HepG2 (cell line): Measurements from ENCODE around the gene TMEM97. TPM values are rescaled to one million over a fixed set of nuclear protein-coding genes. Genes with fewer than 3 reads are reported as not detected.

Experiments
- ATAC-seq: fragments of 200-7000 bp; cut with Tn5 transposase; 3 replicates; pipeline ENCODE4 v1.9.1; 2020; ENCODE audit warnings: mild to moderate bottlenecking, moderate library complexity
- BruUV-seq: library from RNA; stranded (reverse); fragments of 400-500 nt; replicated peaks from 2 replicates; lab custom pipeline; 2021; lab: Mats Ljungman, UMichigan
- CTCF ChIA-PET: fragments of 300-600 bp; formaldehyde crosslinking; extraction: SDS; loops from one replicate; lab custom pipeline; 2021; ENCODE audit warnings: low total read pairs, inconsistent platforms, low intra/inter-chr PET ratio; lab: Yijun Ruan, JAX
- POLR2A ChIA-PET: fragments of 350-600 bp; sonication (Branson Sonifier 250); formaldehyde crosslinking; loops from one replicate; lab custom pipeline; 2020; ENCODE audit warnings: antibody characterized with exemption, inconsistent platforms; lab: Yijun Ruan, JAX
- DNase-seq: peaks from one replicate; pipeline ENCODE4 v3.0.0-alpha.2; 2015; ENCODE audit warnings: low spot score
- FAIRE-seq: peaks from 3 replicates; lab custom pipeline; 2011; peaks lifted over from hg19 to GRCh38; lab: Jason Lieb, UNC
- H2AFZ ChIP-seq: one replicate; pipeline ENCODE4 v1.6.1; 2011; ENCODE audit warnings: low read length, inconsistent platforms
- H3K27ac ChIP-seq: fragments of 300-600 bp; 3 replicates; pipeline ENCODE4 v1.8.0; 2011; ENCODE audit warnings: mixed run types, mild to moderate bottlenecking, mixed read lengths, low read length, inconsistent platforms; ENCODE audit not compliant: insufficient read depth; ENCODE audit errors: extremely low read length
- H3K27me3 ChIP-seq, 2 experiments: fragments of 200-600 bp in 1 of 2; 2 replicates in 1 of 2; 3 replicates in 1 of 2; pipeline versions ENCODE4 v1.6.0 to v1.8.0; 2011; ENCODE audit warnings: low read length in 2 of 2, mild to moderate bottlenecking in 2 of 2, moderate library complexity in 2 of 2, inconsistent platforms in 1 of 2; ENCODE audit not compliant: insufficient read depth in 2 of 2, control insufficient read depth in 1 of 2
- H3K36me3 ChIP-seq, 2 experiments: fragments of 200-600 bp in 1 of 2; replicated peaks in 1 of 2; 2 replicates in 1 of 2; 3 replicates in 1 of 2; pipeline versions ENCODE4 v1.5.1 to v1.8.0; 2011; ENCODE audit warnings: low read length in 2 of 2, inconsistent platforms in 1 of 2; ENCODE audit not compliant: insufficient read depth in 2 of 2, control insufficient read depth in 1 of 2
- H3K4me1 ChIP-seq: 2 replicates; pipeline ENCODE4 v1.5.1; 2012; ENCODE audit warnings: low read length, inconsistent platforms; ENCODE audit not compliant: insufficient read depth
- H3K4me2 ChIP-seq: 2 replicates; pipeline ENCODE4 v1.6.0; 2011; ENCODE audit warnings: low read depth, low read length, inconsistent platforms
- H3K4me3 ChIP-seq, 3 experiments: fragments of 200-600 bp in 1 of 3; sonication (generic), shearing (Covaris generic) in 1 of 3; replicated peaks in 1 of 3; 2 replicates each; pipeline ENCODE4 v1.5.1; 2011 to 2016; ENCODE audit warnings: low read length in 3 of 3, inconsistent platforms in 2 of 3, low read depth in 2 of 3, mild to moderate bottlenecking in 2 of 3, control low read depth in 1 of 3, mixed read lengths in 1 of 3; ENCODE audit not compliant: insufficient read depth in 1 of 3
- H3K79me2 ChIP-seq: one replicate; pipeline ENCODE4 v1.6.1; 2011; ENCODE audit warnings: low read length, inconsistent platforms; ENCODE audit not compliant: insufficient read depth
- H3K9ac ChIP-seq: 2 replicates; pipeline ENCODE4 v1.6.0; 2011; ENCODE audit warnings: mild to moderate bottlenecking, low read depth, low read length, inconsistent platforms; ENCODE audit not compliant: insufficient read depth
- H3K9me3 ChIP-seq: 2 replicates; pipeline ENCODE4 v1.5.1; 2012; ENCODE audit warnings: mild to moderate bottlenecking, low read length
- H4K20me1 ChIP-seq: 2 replicates; pipeline ENCODE4 v1.6.0; 2011; ENCODE audit warnings: inconsistent platforms, mild to moderate bottlenecking, low read length, moderate library complexity; ENCODE audit not compliant: insufficient read depth
- MBD4 ChIP-seq: IDR thresholded peaks from 2 replicates; pipeline ENCODE4 v1.6.1; 2012; ENCODE audit warnings: low read length, inconsistent platforms, borderline replicate concordance
- STAG1 ChIP-seq: sonication (generic); formaldehyde crosslinking; IDR thresholded peaks from 2 replicates; pipeline ENCODE4 v1.4.0; 2020; ENCODE audit warnings: missing genetic modification reagents
- TAF1 ChIP-seq: sonication (generic); formaldehyde crosslinking; IDR thresholded peaks from 2 replicates; pipeline ENCODE4 v1.4.0; 2020; ENCODE audit warnings: missing genetic modification reagents
- ZMYM3 ChIP-seq: sonication (generic); formaldehyde crosslinking; IDR thresholded peaks from 2 replicates; pipeline ENCODE4 v1.5.1; 2020; ENCODE audit warnings: mild to moderate bottlenecking, missing genetic modification reagents
- WGBS: methylation state at CpG from one replicate; pipeline ENCODE4 v1.1.6; 2017; ENCODE audit warnings: low lambda C conversion rate; 5-methylcytosine and 5-hydroxymethylcytosine counted together
- in situ Hi-C: cut with HindIII; loops from 2 replicates; pipeline ENCODE4 v1.10.0; 2017; ENCODE audit warnings: low pct_unique_long_range_greater_than_20kb; ENCODE audit not compliant: extremely low pct_ligation_motif_present
- intact Hi-C: fragments of 100-400 bp; cut with micrococcal nuclease; formaldehyde crosslinking; loops from one replicate; pipeline ENCODE4 v1.10.0; 2022; ENCODE audit not compliant: unreplicated experiment
- polyA plus RNA-seq, 8 experiments: library from polyadenylated mRNA; depleted of rRNA in 3 of 8; stranded (reverse) in 7 of 8; unstranded in 1 of 8; fragments of >200 nt; fragmentation: Illumina TruSeq in 4 of 8; extraction: Trizol in 4 of 8; gene quantifications; 2 replicates each; pipeline versions ENCODE4 v1.2.1 to v1.2.3, GENCODE V29; 2011 to 2016; ENCODE audit warnings: low read depth in 4 of 8, missing spikeins in 1 of 8, mixed read lengths in 1 of 8; ENCODE audit not compliant: insufficient read depth in 1 of 8
- total RNA-seq, 5 experiments: library from RNA; depleted of rRNA; stranded (reverse); fragments of >200 nt; fragmentation: Illumina TruSeq; extraction: Trizol; gene quantifications; 2 replicates each; pipeline ENCODE4 v1.2.3, GENCODE V29; 2016; ENCODE audit warnings: low read depth in 1 of 5
- TF ChIP-seq, protein P1 (sequence below): sonication (generic); formaldehyde crosslinking; IDR thresholded peaks from 2 replicates; pipeline ENCODE4 v1.5.0; 2020; ENCODE audit warnings: mild to moderate bottlenecking, missing genetic modification reagents

Gene TMEM97
- total and polyA plus RNA-seq, 2 of the 13 experiments (the other 11 are each of a cell fraction or from before 2014, with no cell fraction given): 69.6 to 137 TPM

- WGBS: 47% methylated on average over 5 of the region's 6 CpGs
- Histone ChIP-seq H3K4me3 (no peak overlapping the region), H3K27ac (no peak overlapping the region), H3K9me3 (no peaks in the 10 kb centered on the region), H3K4me2 (no peak overlapping the region), H2AFZ (no peak overlapping the region), H3K79me2 (no peaks in the 10 kb centered on the region), H3K9ac (no peak overlapping the region), H3K27me3 (no peaks in the 10 kb centered on the region; a peak in 1 of 5 replicates), H4K20me1 (no peaks in the 10 kb centered on the region), H3K4me1 (peaks cover 45% of the 10 kb centered on the region), H3K36me3 (no peaks in the 10 kb centered on the region)
- ChIA-PET CTCF (no interaction called here), POLR2A (no interaction called here)
- FAIRE-seq (no peak), DNase-seq (no peak), ATAC-seq (no peak)
- no TSS peak for BruUV-seq
- in situ Hi-C loops: no loop called here
- intact Hi-C loops: no loop called here
- peak; percentile 12; the same call in 1 of the 2 replicates for TF ChIP-seq STAG1
- TF ChIP-seq MBD4: no peak
Measured at GRCh38 chr17:28276011-28276410, 43.0 kb upstream of the TMEM97 start.

DNA sequence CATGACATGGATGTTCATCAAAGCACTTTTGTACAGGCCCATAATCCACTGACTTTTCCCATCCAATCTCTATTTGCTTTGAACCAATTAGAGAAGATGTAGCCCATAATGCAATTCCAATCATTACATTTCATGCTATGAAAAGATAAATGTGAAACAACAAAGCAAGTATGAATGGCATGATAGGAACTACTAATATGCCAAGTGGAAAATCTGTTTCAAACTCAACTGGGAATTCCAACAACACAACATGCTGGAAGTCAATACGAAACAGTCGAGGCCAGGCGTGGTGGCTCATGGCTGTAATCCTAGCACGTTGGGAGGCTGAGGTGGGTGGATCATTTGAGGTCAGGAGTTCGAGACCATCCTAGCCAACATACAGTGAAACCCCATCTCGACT, 39.6 kb upstream of the TMEM97 start:
- ATAC-seq: no peak
- Histone ChIP-seq H2AFZ (no peak overlapping the region), H3K4me3 (no peak overlapping the region), H3K4me1 (peaks cover 48% of the 10 kb centered on the region), H3K9me3 (no peaks in the 10 kb centered on the region), H4K20me1 (no peaks in the 10 kb centered on the region), H3K27me3 (no peaks in the 10 kb centered on the region; a peak in 1 of 5 replicates), H3K4me2 (no peak overlapping the region), H3K9ac (no peak overlapping the region), H3K27ac (no peak overlapping the region), H3K36me3 (no peaks in the 10 kb centered on the region), H3K79me2 (no peaks in the 10 kb centered on the region)
- in situ Hi-C loops (no loop called here), intact Hi-C loops (no loop called here)
- ChIA-PET CTCF (no interaction called here), POLR2A (interaction anchor here (0.6 kb wide), 1 partner anchor 57 kb away, joined by 3 read pairs; no protein-coding TSS in a partner anchor)
- WGBS: 74% methylated on average over 6 of the region's 6 CpGs
- FAIRE-seq: no peak
- no peak for DNase-seq
- no TSS peak for BruUV-seq
- TF ChIP-seq TAF1 (CRISPR knock-in tag): no peak
- TF ChIP-seq ZMYM3 (CRISPR knock-in tag): no peak
- TF ChIP-seq, protein P1, sequence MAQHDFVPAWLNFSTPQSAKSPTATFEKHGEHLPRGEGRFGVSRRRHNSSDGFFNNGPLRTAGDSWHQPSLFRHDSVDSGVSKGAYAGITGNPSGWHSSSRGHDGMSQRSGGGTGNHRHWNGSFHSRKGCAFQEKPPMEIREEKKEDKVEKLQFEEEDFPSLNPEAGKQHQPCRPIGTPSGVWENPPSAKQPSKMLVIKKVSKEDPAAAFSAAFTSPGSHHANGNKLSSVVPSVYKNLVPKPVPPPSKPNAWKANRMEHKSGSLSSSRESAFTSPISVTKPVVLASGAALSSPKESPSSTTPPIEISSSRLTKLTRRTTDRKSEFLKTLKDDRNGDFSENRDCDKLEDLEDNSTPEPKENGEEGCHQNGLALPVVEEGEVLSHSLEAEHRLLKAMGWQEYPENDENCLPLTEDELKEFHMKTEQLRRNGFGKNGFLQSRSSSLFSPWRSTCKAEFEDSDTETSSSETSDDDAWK (CRISPR knock-in tag): no peak
